Measurements from ENCODE around the gene ABCD1.

GRCh38 chrX:153719701-153720100 is 5.0 kb upstream of the ABCD1 start:
- TF ChIP-seq SP1 (IDR thresholded peaks at IDR 0.05) (no peak), CTCF (IDR thresholded peaks at IDR 0.05; ENCODE audit: low read depth, low read length, missing input control) (no peak), YY1 (IDR thresholded peaks at IDR 0.05) (no peak)
- TF ChIP-seq, protein P1, sequence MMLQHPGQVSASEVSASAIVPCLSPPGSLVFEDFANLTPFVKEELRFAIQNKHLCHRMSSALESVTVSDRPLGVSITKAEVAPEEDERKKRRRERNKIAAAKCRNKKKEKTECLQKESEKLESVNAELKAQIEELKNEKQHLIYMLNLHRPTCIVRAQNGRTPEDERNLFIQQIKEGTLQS (IDR thresholded peaks at IDR 0.05): no peak

Data from liver (tissue), 3 donors.